OCI-LY7 (cell line): ENCODE measurements around the gene ISM2.

Experiments
- CTCF ChIP-seq: fragments of 200-600 bp; sonication (generic); conservative IDR thresholded peaks from 2 replicates; pipeline ENCODE4 v1.5.1; 2014; ENCODE audit warnings: mild to moderate bottlenecking, antibody characterized with exemption, low read length, moderate library complexity, mixed read lengths
- EZH2phosphoT487 ChIP-seq: fragments of 200-600 bp; sonication (generic); IDR thresholded peaks from 2 replicates; pipeline ENCODE4 v1.6.1; 2018; ENCODE audit warnings: low read depth, borderline replicate concordance, mild to moderate bottlenecking, mixed run types, antibody characterized with exemption, low read length, moderate library complexity, mixed read lengths

- TF ChIP-seq CTCF (no peak), EZH2phosphoT487 (no peak)
Measured at GRCh38 chr14:77505031-77505430, 6.4 kb upstream of the ISM2 start.
